ENCODE results near the gene CACNA1C. TPM values are rescaled to one million over a fixed set of nuclear protein-coding genes. Genes with fewer than 3 reads are reported as not detected.

The CACNA1C gene
- total and polyA plus RNA-seq, 2 donors from 2014 or later: 1.6 to 17.4 TPM

DNA sequence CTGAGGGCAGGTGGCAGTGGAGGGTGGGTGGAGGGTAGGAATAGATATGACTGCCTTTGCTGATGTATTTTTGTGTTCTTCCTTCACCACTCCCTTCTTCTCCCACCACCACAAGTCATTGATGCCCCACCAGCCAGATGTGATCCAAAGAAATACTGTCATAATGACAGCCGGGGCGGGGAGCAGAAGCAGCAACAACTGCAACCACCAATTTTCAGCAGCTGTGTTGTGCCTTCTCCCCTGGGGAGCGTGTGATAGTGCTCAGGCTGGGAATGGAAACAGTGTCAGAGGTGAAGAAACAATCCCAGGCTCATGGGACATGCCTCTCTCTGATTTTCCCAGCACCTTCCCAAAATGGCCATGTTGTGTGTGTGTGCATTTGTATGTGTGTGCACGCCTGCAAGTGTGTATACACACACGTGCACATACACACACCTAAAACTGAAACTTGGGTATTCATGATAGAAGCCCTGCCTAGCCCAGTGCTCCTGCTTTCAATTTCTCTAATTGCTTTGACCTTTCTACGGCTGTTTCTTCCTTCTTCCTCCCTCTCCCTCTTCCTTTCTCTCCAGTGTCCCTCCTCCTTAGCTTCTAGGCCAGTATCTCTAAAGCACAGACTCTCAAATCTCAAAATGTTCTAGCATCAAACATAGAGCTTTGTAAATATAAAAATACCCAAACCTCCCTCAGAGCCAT is 442.8 kb downstream of the CACNA1C start:
- intact Hi-C loops (cut with DNase I): no loop called here
- Histone ChIP-seq H3K27me3 (ENCODE audit: control insufficient read depth, insufficient read depth, low read length) (no peaks in the 10 kb centered on the region), H3K27ac (ENCODE audit: low read depth in 2 of 2, low read length in 2 of 2) (peak overlapping the region; percentile 8 to 76), H3K36me3 (ENCODE audit: control insufficient read depth in 2 of 3, insufficient read depth in 3 of 3, low read length in 3 of 3) (no peaks in the 10 kb centered on the region), H3K4me1 (ENCODE audit: control insufficient read depth in 2 of 3, insufficient read depth in 2 of 3, low read depth in 1 of 3, low read length in 3 of 3) (peaks cover 0 to 17% (median 15%) of the 10 kb centered on the region in 3 donors), H3K9me3 (ENCODE audit: control insufficient read depth in 2 of 3, insufficient read depth in 1 of 3, low read length in 3 of 3) (no peaks in the 10 kb centered on the region), H3K4me3 (ENCODE audit: low read length in 3 of 3) (no peak overlapping the region), H3K9ac (ENCODE audit: low read length in 3 of 3) (no peak overlapping the region)
- FAIRE-seq (no peak), DNase-seq (no peak)
- TF ChIP-seq, protein P1, sequence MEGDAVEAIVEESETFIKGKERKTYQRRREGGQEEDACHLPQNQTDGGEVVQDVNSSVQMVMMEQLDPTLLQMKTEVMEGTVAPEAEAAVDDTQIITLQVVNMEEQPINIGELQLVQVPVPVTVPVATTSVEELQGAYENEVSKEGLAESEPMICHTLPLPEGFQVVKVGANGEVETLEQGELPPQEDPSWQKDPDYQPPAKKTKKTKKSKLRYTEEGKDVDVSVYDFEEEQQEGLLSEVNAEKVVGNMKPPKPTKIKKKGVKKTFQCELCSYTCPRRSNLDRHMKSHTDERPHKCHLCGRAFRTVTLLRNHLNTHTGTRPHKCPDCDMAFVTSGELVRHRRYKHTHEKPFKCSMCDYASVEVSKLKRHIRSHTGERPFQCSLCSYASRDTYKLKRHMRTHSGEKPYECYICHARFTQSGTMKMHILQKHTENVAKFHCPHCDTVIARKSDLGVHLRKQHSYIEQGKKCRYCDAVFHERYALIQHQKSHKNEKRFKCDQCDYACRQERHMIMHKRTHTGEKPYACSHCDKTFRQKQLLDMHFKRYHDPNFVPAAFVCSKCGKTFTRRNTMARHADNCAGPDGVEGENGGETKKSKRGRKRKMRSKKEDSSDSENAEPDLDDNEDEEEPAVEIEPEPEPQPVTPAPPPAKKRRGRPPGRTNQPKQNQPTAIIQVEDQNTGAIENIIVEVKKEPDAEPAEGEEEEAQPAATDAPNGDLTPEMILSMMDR (IDR thresholded peaks at IDR 0.05; ENCODE audit: borderline replicate concordance, extremely low read depth, insufficient read depth): no peak

DNA sequence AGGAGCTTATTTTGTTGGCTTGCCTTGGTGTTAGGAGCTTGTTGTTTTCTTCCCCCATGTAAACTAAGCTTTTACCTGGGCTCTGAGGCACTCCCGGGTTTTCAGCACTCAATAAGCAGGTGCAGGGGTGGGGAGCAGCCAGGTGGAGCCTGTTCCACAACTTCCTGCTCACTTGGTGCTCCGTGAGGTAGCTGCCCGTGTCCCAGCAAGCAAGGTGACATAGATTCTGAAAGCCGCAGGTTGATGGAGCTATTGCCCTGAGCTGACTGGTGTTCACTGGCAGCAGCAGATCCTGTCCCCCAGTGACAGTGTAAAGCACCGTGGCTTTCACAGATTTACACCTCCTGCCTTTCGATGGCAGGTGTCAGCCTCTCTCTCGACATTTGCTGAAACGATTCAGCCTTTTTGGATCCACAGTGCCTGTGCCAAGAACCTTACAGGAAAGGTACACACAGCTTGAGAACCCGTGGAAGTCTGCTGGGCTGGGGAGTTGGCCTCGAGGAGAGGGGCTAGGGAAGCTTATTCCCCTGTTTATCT is 446.2 kb downstream of the CACNA1C start:
- H3K4me3 ChIP-seq (ENCODE audit: low read length in 3 of 3): no peak overlapping the region
- H3K36me3 ChIP-seq (ENCODE audit: control insufficient read depth in 2 of 3, insufficient read depth in 3 of 3, low read length in 3 of 3): no peaks in the 10 kb centered on the region
- DNase-seq (peak; percentile 55 to 80 (median 70)), FAIRE-seq (no peak)
- H3K9me3 ChIP-seq (ENCODE audit: control insufficient read depth in 2 of 3, insufficient read depth in 1 of 3, low read length in 3 of 3): no peaks in the 10 kb centered on the region
- intact Hi-C loops (cut with DNase I): no loop called here
- peaks cover 0 to 13% (median 9%) of the 10 kb centered on the region in 3 donors for H3K4me1 ChIP-seq (ENCODE audit: control insufficient read depth in 2 of 3, insufficient read depth in 2 of 3, low read depth in 1 of 3, low read length in 3 of 3)
- no peak overlapping the region for H3K9ac ChIP-seq (ENCODE audit: low read length in 3 of 3)
- H3K27ac ChIP-seq (ENCODE audit: low read depth in 2 of 2, low read length in 2 of 2): no peak overlapping the region
- no peaks in the 10 kb centered on the region for H3K27me3 ChIP-seq (ENCODE audit: control insufficient read depth, insufficient read depth, low read length)
- TF ChIP-seq, protein P1 (IDR thresholded peaks at IDR 0.05; ENCODE audit: borderline replicate concordance, extremely low read depth, insufficient read depth): no peak

DNA sequence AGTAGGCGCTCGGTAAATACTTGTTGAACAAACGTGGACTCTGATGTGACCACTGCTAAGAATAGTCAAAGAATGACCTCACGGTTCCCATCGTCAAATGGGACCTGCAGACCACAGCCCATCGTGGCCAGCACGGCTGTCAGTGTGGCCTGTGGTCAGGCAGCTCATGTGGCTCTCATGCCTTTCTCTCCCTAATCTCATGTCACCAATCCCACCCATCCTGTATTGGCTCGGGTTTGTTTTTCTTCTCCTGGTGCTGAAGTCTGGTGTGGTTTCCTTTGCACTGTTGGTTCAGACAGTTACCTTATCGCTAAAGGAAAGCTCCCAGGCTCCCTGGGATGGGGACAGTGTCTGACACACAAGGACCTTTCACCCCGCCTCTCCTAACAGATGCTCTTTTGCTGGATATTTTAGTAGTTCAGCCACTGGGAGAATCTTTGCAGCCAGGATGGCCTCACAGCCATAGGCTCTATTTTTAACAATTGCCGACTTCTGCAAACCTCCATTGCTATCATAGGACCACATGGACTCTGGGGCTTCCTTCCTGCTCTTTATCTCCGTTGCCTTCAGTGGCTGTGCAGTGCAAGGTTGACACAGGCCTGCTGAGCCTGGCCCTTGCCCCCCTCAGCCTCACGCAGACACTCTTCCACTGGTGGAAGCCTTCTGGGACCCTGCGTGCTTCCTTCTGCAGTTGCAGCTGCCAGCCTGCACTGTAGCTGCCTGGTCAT is 448.8 kb downstream of the CACNA1C start:
- intact Hi-C loops (cut with DNase I): no loop called here
- TF ChIP-seq, protein P1 (IDR thresholded peaks at IDR 0.05; ENCODE audit: borderline replicate concordance, extremely low read depth, insufficient read depth): no peak
- Histone ChIP-seq H3K27me3 (ENCODE audit: control insufficient read depth, insufficient read depth, low read length) (no peaks in the 10 kb centered on the region), H3K9me3 (ENCODE audit: control insufficient read depth in 2 of 3, insufficient read depth in 1 of 3, low read length in 3 of 3) (no peaks in the 10 kb centered on the region), H3K4me3 (ENCODE audit: low read length in 3 of 3) (no peak overlapping the region), H3K27ac (ENCODE audit: low read depth in 2 of 2, low read length in 2 of 2) (peak overlapping the region in 1 of 2 donors; percentile 47), H3K9ac (ENCODE audit: low read length in 3 of 3) (no peak overlapping the region), H3K36me3 (ENCODE audit: control insufficient read depth in 2 of 3, insufficient read depth in 3 of 3, low read length in 3 of 3) (no peaks in the 10 kb centered on the region), H3K4me1 (ENCODE audit: control insufficient read depth in 2 of 3, insufficient read depth in 2 of 3, low read depth in 1 of 3, low read length in 3 of 3) (peaks cover 0 to 2% (median 0%) of the 10 kb centered on the region in 3 donors)
- FAIRE-seq (no peak), DNase-seq (peak in 1 of 5 donors; percentile 46)
